ENCODE data around the gene PLCB3.
"Not testable (repeated sequence)": the region's sequence is repeated elsewhere in the genome, so short reads cannot be mapped to it uniquely, and the experiment has no call there.

Gene PLCB3

GRCh38 chr11:64238076-64238475 lies 13.3 kb upstream of the PLCB3 start:
- FAIRE-seq = no peak

GRCh38 chr11:64238999-64239398 lies 12.3 kb upstream of the PLCB3 start:
- no peak for FAIRE-seq

GRCh38 chr11:64239662-64240434 lies 11.5 kb upstream of the PLCB3 start:
- FAIRE-seq = no peak

- no peak for FAIRE-seq
Measured at GRCh38 chr11:64240435-64241240, 10.7 kb upstream of the PLCB3 start, which contains the start of gene FKBP2. FKBP2 (plus strand) TSS chr11:64241095; CDS start chr11:64242388, 1,293 bp downstream.

- peak; percentile 75 for FAIRE-seq
Measured at GRCh38 chr11:64241241-64241490, 10.2 kb upstream of the PLCB3 start.

- FAIRE-seq = no peak
Measured at GRCh38 chr11:64241491-64242374, 9.6 kb upstream of the PLCB3 start.

GRCh38 chr11:64243236-64243854 lies 8.0 kb upstream of the PLCB3 start:
- no peak for FAIRE-seq

- no peak for FAIRE-seq
Measured at GRCh38 chr11:64244107-64244506, 7.2 kb upstream of the PLCB3 start.

GRCh38 chr11:64244966-64245365 lies 6.4 kb upstream of the PLCB3 start:
- FAIRE-seq = no peak

GRCh38 chr11:64245401-64245796 lies 5.9 kb upstream of the PLCB3 start:
- FAIRE-seq = no peak

- no peak for FAIRE-seq
Measured at GRCh38 chr11:64245797-64246620, 5.3 kb upstream of the PLCB3 start.

GRCh38 chr11:64246621-64246870 lies 4.8 kb upstream of the PLCB3 start:
- not testable (repeated sequence) for FAIRE-seq

GRCh38 chr11:64246871-64247728 lies 4.2 kb upstream of the PLCB3 start, which contains the start of gene PPP1R14B:
PPP1R14B (minus strand) TSS chr11:64246943; CDS start chr11:64246673, 270 bp downstream.
- no peak for FAIRE-seq

- FAIRE-seq = no peak
Measured at GRCh38 chr11:64247729-64248531, 3.4 kb upstream of the PLCB3 start.

- FAIRE-seq = no peak
Measured at GRCh38 chr11:64248578-64248977, 2.8 kb upstream of the PLCB3 start.

- FAIRE-seq = no peak
Measured at GRCh38 chr11:64249038-64249437, 2.3 kb upstream of the PLCB3 start.

- FAIRE-seq = no peak
Measured at GRCh38 chr11:64249563-64250414, 1.5 kb upstream of the PLCB3 start.

- FAIRE-seq = no peak
Measured at GRCh38 chr11:64250415-64251015, 815 bp upstream of the PLCB3 start.

GRCh38 chr11:64251753-64252002 lies 348 bp downstream of the PLCB3 start:
- no peak for FAIRE-seq

All from TTC549 (cell line).